Measurements from ENCODE around the gene PIP4K2C. TPM values are rescaled to one million over a fixed set of nuclear protein-coding genes. Genes with fewer than 3 reads are reported as not detected.

PIP4K2C gene
- total and polyA plus RNA-seq, 8 donors, result 17.0 to 44.1 (median 21.8) TPM

- DNase-seq, result no peak
- Histone ChIP-seq H3K9me3 (no peaks in the 10 kb centered on the region), H3K27me3 (peaks cover 0 to 3% of the 10 kb centered on the region in 2 donors), H3K36me3 (no peaks in the 10 kb centered on the region), H3K27ac (no peak overlapping the region), H3K4me1 (no peaks in the 10 kb centered on the region), H3K4me3 (no peak overlapping the region)
- intact Hi-C loops (cut with DNase I), result no loop called here
- TF ChIP-seq CTCF (IDR thresholded peaks at IDR 0.05), result no peak
- no peak for ATAC-seq
These were observed 14.3 kb upstream of the PIP4K2C start for GRCh38 chr12:57576613-57577160.

GRCh38 chr12:57577981-57578758 is 12.8 kb upstream of the PIP4K2C start:
- TF ChIP-seq CTCF (IDR thresholded peaks at IDR 0.05), result no peak
- no peaks in the 10 kb centered on the region for H3K9me3 ChIP-seq

GRCh38 chr12:57579011-57579410 is 12.0 kb upstream of the PIP4K2C start:
- Histone ChIP-seq H3K4me1 (peaks cover 0 to 6% of the 10 kb centered on the region in 2 donors), H3K36me3 (no peaks in the 10 kb centered on the region), H3K4me3 (no peak overlapping the region), H3K27me3 (peaks cover 0 to 18% of the 10 kb centered on the region in 2 donors), H3K9me3 (no peaks in the 10 kb centered on the region), H3K27ac (no peak overlapping the region)
- no peak for DNase-seq
- no peak for ATAC-seq
- intact Hi-C loops (cut with DNase I), result no loop called here
- TF ChIP-seq CTCF (IDR thresholded peaks at IDR 0.05), result no peak

More at GRCh38 chr12:57577981-57578758, 12.8 kb upstream of the PIP4K2C start:
- no peak overlapping the region for H3K4me3 ChIP-seq
- no peak overlapping the region for H3K27ac ChIP-seq
- intact Hi-C loops (cut with DNase I), result no loop called here
- H3K36me3 ChIP-seq, result no peaks in the 10 kb centered on the region
- peaks cover 0 to 3% of the 10 kb centered on the region in 2 donors for H3K4me1 ChIP-seq
- ATAC-seq (no peak), DNase-seq (no peak)
- peaks cover 0 to 17% of the 10 kb centered on the region in 2 donors for H3K27me3 ChIP-seq

- peaks cover 0 to 18% of the 10 kb centered on the region in 2 donors for H3K27me3 ChIP-seq
- H3K9me3 ChIP-seq, result no peaks in the 10 kb centered on the region
- no peaks in the 10 kb centered on the region for H3K36me3 ChIP-seq
- ATAC-seq, result no peak
- no peak for DNase-seq
- no peak overlapping the region for H3K27ac ChIP-seq
- peaks cover 0 to 6% of the 10 kb centered on the region in 2 donors for H3K4me1 ChIP-seq
- TF ChIP-seq CTCF (IDR thresholded peaks at IDR 0.05), result no peak
- H3K4me3 ChIP-seq, result no peak overlapping the region
- intact Hi-C loops (cut with DNase I), result no loop called here
These were observed 11.1 kb upstream of the PIP4K2C start for GRCh38 chr12:57579677-57580465.

- Histone ChIP-seq H3K9me3 (no peaks in the 10 kb centered on the region), H3K27me3 (peaks cover 0 to 21% of the 10 kb centered on the region in 2 donors), H3K36me3 (no peaks in the 10 kb centered on the region), H3K4me1 (peaks cover 0 to 6% of the 10 kb centered on the region in 2 donors), H3K27ac (no peak overlapping the region), H3K4me3 (no peak overlapping the region)
- ATAC-seq, result no peak
- DNase-seq, result no peak
- TF ChIP-seq CTCF (IDR thresholded peaks at IDR 0.05), result no peak
- intact Hi-C loops (cut with DNase I), result no loop called here
These were observed 10.6 kb upstream of the PIP4K2C start for GRCh38 chr12:57580466-57580795.
